OCI-LY3 (cell line): ENCODE results near the gene HADHB.
A peak's percentile ranks its signal among the peaks of the same experiment; 100 is the strongest.

Experiments used
- H2AFZ ChIP-seq: fragments of 200-600, 300-600 bp; shearing (Covaris generic); 2 replicates; pipeline ENCODE4 v1.6.0; 2014; ENCODE audit warnings: antibody characterized with exemption, low read depth, low read length
- H3K27ac ChIP-seq: fragments of 200-600, 300-600 bp; sonication (generic); 2 replicates; pipeline ENCODE4 v1.5.1; 2014; ENCODE audit warnings: mild to moderate bottlenecking, low read length, moderate library complexity, mixed read lengths
- H3K27me3 ChIP-seq: fragments of 200-600, 300-600 bp; sonication (generic); 2 replicates; pipeline ENCODE4 v1.6.1; 2014; ENCODE audit warnings: low read depth, low read length, mixed read lengths
- H3K36me3 ChIP-seq: fragments of 200-600, 300-600 bp; sonication (generic); replicated peaks from 2 replicates; pipeline ENCODE3; 2014; ENCODE audit warnings: low read depth, low read length, mixed read lengths
- H3K4me1 ChIP-seq: fragments of 300-600, 200-600 bp; sonication (generic); 2 replicates; pipeline ENCODE4 v1.6.1; 2014; ENCODE audit warnings: low read length, mixed read lengths
- H3K4me2 ChIP-seq: fragments of 200-600, 300-600 bp; sonication (generic); 2 replicates; pipeline ENCODE4 v1.6.1; 2014; ENCODE audit warnings: low read length, mixed read lengths
- H3K4me3 ChIP-seq: fragments of 300-600, 200-600 bp; sonication (generic); 2 replicates; pipeline ENCODE4 v1.5.1; 2014; ENCODE audit warnings: antibody characterized with exemption, mild to moderate bottlenecking, low read length, moderate library complexity
- H3K79me2 ChIP-seq: fragments of 300-600, 200-600 bp; shearing (Covaris generic); 2 replicates; pipeline ENCODE4 v1.6.1; 2014; ENCODE audit warnings: mild to moderate bottlenecking, low read length, mixed read lengths
- H3K9ac ChIP-seq: fragments of 300-600, 200-600 bp; shearing (Covaris generic); 2 replicates; pipeline ENCODE4 v1.6.0; 2014; ENCODE audit warnings: mild to moderate bottlenecking, low read length, moderate library complexity
- H3K9me3 ChIP-seq: fragments of 200-600, 300-600 bp; shearing (Covaris generic); 2 replicates; pipeline ENCODE4 v1.6.1; 2014; ENCODE audit warnings: low read length, mixed read lengths; ENCODE audit not compliant: insufficient read depth
- H4K20me1 ChIP-seq: fragments of 200-600, 300-600 bp; sonication (generic); 2 replicates; pipeline ENCODE4 v1.6.1; 2016; ENCODE audit warnings: low read length, mixed read lengths; ENCODE audit not compliant: insufficient read depth
- CTCF ChIP-seq: fragments of 200-600, 300-600 bp; sonication (generic); IDR thresholded peaks from 2 replicates; pipeline ENCODE4 v1.5.1; 2014; ENCODE audit warnings: antibody characterized with exemption, low read length, low read depth
- EZH2phosphoT487 ChIP-seq: fragments of 200-600 bp; shearing (Covaris generic); IDR thresholded peaks from 2 replicates; pipeline ENCODE4 v1.6.1; 2018; ENCODE audit warnings: antibody characterized with exemption, mixed run types, low read depth

The HADHB gene

GRCh38 chr2:26243470-26244308 is 1.1 kb upstream of the HADHB start:
- Histone ChIP-seq H3K27me3 (no peaks in the 10 kb centered on the region), H3K27ac (peak overlapping the region; percentile 82), H3K4me1 (peaks cover 35% of the 10 kb centered on the region), H3K36me3 (peaks cover under 1% of the 10 kb centered on the region), H3K79me2 (peaks cover 95% of the 10 kb centered on the region), H4K20me1 (no peaks in the 10 kb centered on the region), H2AFZ (peak overlapping the region; percentile 47; the same call in 1 of the 2 replicates), H3K4me3 (peak overlapping the region; percentile 88), H3K9ac (peak overlapping the region; percentile 81), H3K9me3 (no peaks in the 10 kb centered on the region), H3K4me2 (peak overlapping the region; percentile 78)
- TF ChIP-seq EZH2phosphoT487, result no peak
- TF ChIP-seq CTCF, result no peak

DNA sequence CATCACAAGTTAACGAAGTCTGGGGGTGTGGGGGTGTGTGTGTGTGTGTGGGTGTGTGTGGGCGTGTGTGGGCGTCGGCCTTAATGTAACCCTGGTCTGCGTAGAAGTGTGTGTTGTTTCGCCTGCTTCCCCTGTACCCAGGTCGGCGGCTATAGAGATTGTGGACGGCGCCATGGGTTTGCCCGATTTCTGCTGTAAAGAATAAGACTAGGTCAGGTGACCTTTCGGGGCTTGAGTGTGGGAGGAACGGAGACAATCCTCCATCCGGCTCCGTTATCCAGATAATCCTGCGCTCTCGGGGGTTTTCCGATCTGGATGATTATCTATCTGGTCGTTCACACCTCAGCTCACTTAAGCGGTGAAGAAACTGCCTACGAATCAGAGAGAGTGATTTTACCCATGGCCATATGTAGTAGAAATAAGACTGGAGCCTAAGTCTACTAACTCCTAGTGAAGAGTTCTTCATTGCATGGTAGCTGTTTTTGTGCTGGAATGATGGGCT is 543 bp downstream of the HADHB start:
- TF ChIP-seq CTCF (no peak), EZH2phosphoT487 (no peak)
- Histone ChIP-seq H4K20me1 (no peaks in the 10 kb centered on the region), H3K9me3 (no peaks in the 10 kb centered on the region), H3K4me3 (peak overlapping the region; percentile 88), H3K9ac (peak overlapping the region; percentile 81), H3K4me2 (peak overlapping the region; percentile 78), H3K27me3 (no peaks in the 10 kb centered on the region), H3K36me3 (no peaks in the 10 kb centered on the region), H3K79me2 (peaks cover 96% of the 10 kb centered on the region), H3K4me1 (peaks cover 35% of the 10 kb centered on the region), H2AFZ (peak overlapping the region; percentile 85), H3K27ac (peak overlapping the region; percentile 82)

GRCh38 chr2:26245810-26246209 is 1.1 kb downstream of the HADHB start:
- peak overlapping the region; percentile 81 for H3K9ac ChIP-seq

More at GRCh38 chr2:26245810-26246209, 1.1 kb downstream of the HADHB start:
- Histone ChIP-seq H3K79me2 (peaks cover 94% of the 10 kb centered on the region), H4K20me1 (no peaks in the 10 kb centered on the region), H2AFZ (no peak overlapping the region), H3K4me1 (peaks cover 32% of the 10 kb centered on the region), H3K36me3 (no peaks in the 10 kb centered on the region), H3K9me3 (no peaks in the 10 kb centered on the region), H3K4me2 (peak overlapping the region; percentile 78), H3K27ac (peak overlapping the region; percentile 82), H3K4me3 (peak overlapping the region; percentile 88), H3K27me3 (no peaks in the 10 kb centered on the region)
- TF ChIP-seq CTCF, result no peak
- no peak for TF ChIP-seq EZH2phosphoT487
